Osteoblast (primary cell): ENCODE measurements around the gene MEGF9. TPM values are rescaled to one million over a fixed set of nuclear protein-coding genes. Genes with fewer than 3 reads are reported as not detected.

ENCODE experiments used
- DNase-seq: peaks from one replicate; pipeline ENCODE4 v3.0.0; 2011; ENCODE audit warnings: low spot score, mixed read lengths; ENCODE audit not compliant: insufficient read length; ENCODE audit errors: missing footprints
- H2AFZ ChIP-seq: 2 replicates; pipeline ENCODE4 v1.6.0; 2011; ENCODE audit warnings: mild to moderate bottlenecking, low read length
- H3K27ac ChIP-seq: 2 replicates; pipeline ENCODE4 v1.5.1; 2011; ENCODE audit warnings: mild to moderate bottlenecking, low read depth, low read length, moderate library complexity
- H3K27me3 ChIP-seq: 2 replicates; pipeline ENCODE4 v1.6.0; 2012; ENCODE audit warnings: mild to moderate bottlenecking, control low read depth, inconsistent platforms, low read length, moderate library complexity; ENCODE audit not compliant: insufficient read depth
- H3K36me3 ChIP-seq: 2 replicates; pipeline ENCODE4 v1.5.1; 2011; ENCODE audit warnings: mild to moderate bottlenecking, low read length, control low read depth, moderate library complexity; ENCODE audit not compliant: insufficient read depth
- H3K4me1 ChIP-seq: 2 replicates; pipeline ENCODE4 v1.5.1; 2011; ENCODE audit warnings: mild to moderate bottlenecking, low read length, control low read depth, moderate library complexity; ENCODE audit not compliant: insufficient read depth
- H3K4me2 ChIP-seq: 2 replicates; pipeline ENCODE4 v1.6.0; 2011; ENCODE audit warnings: mild to moderate bottlenecking, low read length; ENCODE audit not compliant: insufficient read depth
- H3K4me3 ChIP-seq: fragments of 200-600 bp; sonication (generic); 3 replicates; pipeline ENCODE4 v1.5.1; 2012; ENCODE audit warnings: mild to moderate bottlenecking, low read length, inconsistent platforms; ENCODE audit not compliant: insufficient read depth
- H3K79me2 ChIP-seq: 2 replicates; pipeline ENCODE4 v1.6.0; 2012; ENCODE audit warnings: mild to moderate bottlenecking, low read length, control low read depth, inconsistent platforms; ENCODE audit not compliant: insufficient read depth
- H3K9me3 ChIP-seq: 2 replicates; pipeline ENCODE4 v1.5.1; 2011; ENCODE audit warnings: low read depth, low read length, control low read depth
- H4K20me1 ChIP-seq: 2 replicates; pipeline ENCODE4 v1.6.0; 2012; ENCODE audit warnings: mild to moderate bottlenecking, low read length, control low read depth; ENCODE audit not compliant: insufficient read depth
- total RNA-seq: library from RNA; depleted of rRNA; stranded (reverse); fragments of >200 nt; gene quantifications from 2 replicates; pipeline ENCODE4 v1.2.3, GENCODE V29; 2012
- TF ChIP-seq, protein P1 (sequence below): IDR thresholded peaks from 2 replicates; pipeline ENCODE4 v1.5.1; 2011; ENCODE audit warnings: mild to moderate bottlenecking, low read depth, low read length, moderate library complexity; ENCODE audit errors: extremely low read depth

Gene MEGF9
- total RNA-seq, 1 donor, result 10.9 TPM

DNA sequence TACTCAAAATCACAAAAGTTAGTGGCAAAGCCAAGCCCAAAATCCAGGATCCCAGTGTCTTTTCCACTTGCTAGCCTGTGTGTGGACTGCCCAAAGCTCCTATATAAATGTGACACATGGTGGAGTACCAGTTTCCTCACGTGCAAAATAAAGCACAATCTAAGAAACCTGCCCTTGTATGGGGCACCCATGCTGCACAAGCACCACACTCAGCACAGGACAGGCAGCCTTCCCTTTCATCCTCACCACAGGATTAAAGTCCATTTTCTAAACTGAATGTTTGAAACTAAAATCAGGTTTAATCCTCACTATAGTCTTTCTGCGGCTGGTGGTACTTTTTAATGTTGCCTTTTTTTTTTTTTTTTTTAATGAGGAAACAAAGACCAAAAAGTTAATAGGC, 139.8 kb downstream of the MEGF9 start:
- H3K9me3 ChIP-seq, result no peaks in the 10 kb centered on the region
- DNase-seq, result no peak
- TF ChIP-seq, protein P1, sequence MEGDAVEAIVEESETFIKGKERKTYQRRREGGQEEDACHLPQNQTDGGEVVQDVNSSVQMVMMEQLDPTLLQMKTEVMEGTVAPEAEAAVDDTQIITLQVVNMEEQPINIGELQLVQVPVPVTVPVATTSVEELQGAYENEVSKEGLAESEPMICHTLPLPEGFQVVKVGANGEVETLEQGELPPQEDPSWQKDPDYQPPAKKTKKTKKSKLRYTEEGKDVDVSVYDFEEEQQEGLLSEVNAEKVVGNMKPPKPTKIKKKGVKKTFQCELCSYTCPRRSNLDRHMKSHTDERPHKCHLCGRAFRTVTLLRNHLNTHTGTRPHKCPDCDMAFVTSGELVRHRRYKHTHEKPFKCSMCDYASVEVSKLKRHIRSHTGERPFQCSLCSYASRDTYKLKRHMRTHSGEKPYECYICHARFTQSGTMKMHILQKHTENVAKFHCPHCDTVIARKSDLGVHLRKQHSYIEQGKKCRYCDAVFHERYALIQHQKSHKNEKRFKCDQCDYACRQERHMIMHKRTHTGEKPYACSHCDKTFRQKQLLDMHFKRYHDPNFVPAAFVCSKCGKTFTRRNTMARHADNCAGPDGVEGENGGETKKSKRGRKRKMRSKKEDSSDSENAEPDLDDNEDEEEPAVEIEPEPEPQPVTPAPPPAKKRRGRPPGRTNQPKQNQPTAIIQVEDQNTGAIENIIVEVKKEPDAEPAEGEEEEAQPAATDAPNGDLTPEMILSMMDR, result no peak
- no peaks in the 10 kb centered on the region for H3K27me3 ChIP-seq
- no peak overlapping the region for H3K4me2 ChIP-seq
- no peak overlapping the region for H2AFZ ChIP-seq
- H3K27ac ChIP-seq, result no peak overlapping the region
- no peak overlapping the region for H3K4me3 ChIP-seq
- peaks cover 22% of the 10 kb centered on the region for H3K4me1 ChIP-seq
- peaks cover 70% of the 10 kb centered on the region for H3K79me2 ChIP-seq
- peaks cover 14% of the 10 kb centered on the region for H3K36me3 ChIP-seq
- H4K20me1 ChIP-seq, result no peaks in the 10 kb centered on the region

DNA sequence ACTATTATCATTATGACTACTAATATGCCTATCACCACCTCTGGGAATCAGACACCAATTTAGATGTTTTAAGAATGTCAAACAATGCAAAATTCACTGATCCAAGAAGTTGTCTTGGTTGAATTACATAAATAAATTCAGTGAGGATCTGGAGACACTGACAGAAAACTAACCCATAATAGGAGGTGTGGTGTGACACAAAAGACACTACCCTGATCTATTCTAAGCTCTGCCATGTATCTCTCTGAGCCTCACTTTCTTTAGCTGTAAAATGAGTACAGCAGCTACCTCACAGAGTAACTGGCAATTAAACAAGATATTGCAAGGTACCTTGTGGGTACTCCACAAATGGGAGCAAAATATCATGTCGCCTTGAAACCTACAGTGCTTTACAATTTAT, 141.8 kb downstream of the MEGF9 start:
- Histone ChIP-seq H3K4me1 (peaks cover 15% of the 10 kb centered on the region), H3K27me3 (no peaks in the 10 kb centered on the region), H4K20me1 (no peaks in the 10 kb centered on the region), H3K4me3 (no peak overlapping the region), H3K79me2 (peaks cover 50% of the 10 kb centered on the region), H3K27ac (peak overlapping the region; percentile 62), H3K4me2 (no peak overlapping the region), H2AFZ (no peak overlapping the region), H3K36me3 (peaks cover 33% of the 10 kb centered on the region), H3K9me3 (no peaks in the 10 kb centered on the region)
- TF ChIP-seq, protein P1, result no peak
- DNase-seq, result no peak

DNA sequence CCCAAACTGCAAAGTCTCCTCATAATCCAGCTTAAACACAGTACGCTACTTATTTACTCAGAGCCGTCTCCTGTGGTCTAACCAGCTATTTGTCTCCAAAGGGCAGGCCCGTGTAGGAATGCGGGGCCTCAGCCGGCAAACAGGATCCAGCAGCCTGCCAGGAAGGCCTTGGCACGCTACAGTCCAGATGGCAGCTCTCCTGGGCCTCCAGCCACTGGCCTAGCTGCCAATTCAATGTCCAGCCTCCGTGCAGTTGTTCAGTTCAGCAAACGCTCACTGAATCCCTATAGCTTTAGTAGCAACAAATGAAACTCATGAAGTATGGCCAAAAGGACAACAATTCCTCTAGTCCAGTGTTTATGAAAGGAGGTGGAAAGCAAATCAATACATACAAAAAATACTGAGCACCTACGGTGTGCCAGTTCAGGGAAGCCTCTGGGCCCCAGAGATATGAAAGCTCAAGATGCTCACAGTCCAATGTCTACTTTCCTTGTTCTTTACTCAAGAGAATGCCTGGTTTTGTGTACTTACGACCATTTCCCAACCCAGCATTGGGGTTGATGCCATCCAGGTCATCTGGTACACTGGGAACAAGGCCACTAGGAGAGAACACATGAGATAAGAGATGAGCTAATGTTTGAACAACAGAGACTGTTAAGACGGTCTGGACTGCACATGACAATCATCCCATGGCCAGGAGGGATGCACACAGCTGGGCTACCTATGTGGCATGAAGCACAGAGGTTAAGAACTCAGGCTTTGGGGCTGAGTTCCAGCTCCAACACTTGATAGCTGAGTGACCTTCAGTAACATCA, 142.6 kb downstream of the MEGF9 start:
- Histone ChIP-seq H3K27ac (peak overlapping the region; percentile 62), H3K4me3 (no peak overlapping the region), H4K20me1 (no peaks in the 10 kb centered on the region), H3K36me3 (peaks cover 33% of the 10 kb centered on the region), H3K79me2 (peaks cover 41% of the 10 kb centered on the region), H3K27me3 (no peaks in the 10 kb centered on the region), H3K4me1 (peaks cover 15% of the 10 kb centered on the region), H3K9me3 (no peaks in the 10 kb centered on the region), H3K4me2 (peak overlapping the region; percentile 29), H2AFZ (peak overlapping the region; percentile 6)
- TF ChIP-seq, protein P1, result no peak
- DNase-seq, result peak; percentile 93

DNA sequence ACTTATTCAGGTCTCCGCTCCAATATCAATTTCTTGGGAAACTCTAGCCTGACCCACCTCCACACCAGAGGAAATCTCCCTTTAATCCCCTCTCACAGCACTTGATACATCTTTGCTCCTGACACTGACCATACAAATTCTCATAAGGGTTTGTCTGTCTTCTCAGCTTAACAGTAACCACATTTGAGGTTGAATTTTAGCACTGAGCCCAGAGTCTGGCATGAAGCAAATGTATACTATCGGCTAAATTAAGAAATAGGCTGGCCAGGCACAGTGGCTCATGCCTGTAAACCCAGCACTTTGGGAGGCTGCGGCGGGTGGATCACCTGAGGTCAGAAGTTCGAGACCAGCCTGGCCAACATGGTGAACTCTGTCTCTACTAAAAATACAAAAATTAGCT, 144.0 kb downstream of the MEGF9 start:
- peaks cover 39% of the 10 kb centered on the region for H3K79me2 ChIP-seq
- peaks cover 33% of the 10 kb centered on the region for H3K36me3 ChIP-seq
- H2AFZ ChIP-seq, result no peak overlapping the region
- H3K4me1 ChIP-seq, result peaks cover 15% of the 10 kb centered on the region
- H3K27ac ChIP-seq, result no peak overlapping the region
- no peaks in the 10 kb centered on the region for H3K9me3 ChIP-seq
- TF ChIP-seq, protein P1, result no peak
- H4K20me1 ChIP-seq, result no peaks in the 10 kb centered on the region
- DNase-seq, result no peak
- H3K27me3 ChIP-seq, result no peaks in the 10 kb centered on the region
- H3K4me2 ChIP-seq, result no peak overlapping the region
- no peak overlapping the region for H3K4me3 ChIP-seq
